Hindlimb muscle (tissue), 1 donor: ENCODE results near the gene TMEM95. TPM values are rescaled to one million over a fixed set of nuclear protein-coding genes. Genes with fewer than 3 reads are reported as not detected.
"Not testable (repeated sequence)": the region's sequence is repeated elsewhere in the genome, so short reads cannot be mapped to it uniquely, and the experiment has no call there.

Source experiments
- DNase-seq: peaks from one replicate; pipeline ENCODE4 v3.0.0-alpha.2; 2013
- polyA plus RNA-seq: library from polyadenylated mRNA; unstranded; fragments of 120-200 nt; gene quantifications from one replicate; pipeline ENCODE4 v1.2.1, GENCODE V29; 2013; ENCODE audit not compliant: insufficient read length

TMEM95 gene
- polyA plus RNA-seq, 1 donor = not detected

- DNase-seq = no peak
These were observed 7.1 kb upstream of the TMEM95 start for GRCh38 chr17:7347630-7348477.

- DNase-seq = no peak
These were observed 6.3 kb upstream of the TMEM95 start for GRCh38 chr17:7348478-7349242.

- DNase-seq = peak; percentile 79
These were observed 3.1 kb upstream of the TMEM95 start, which contains the start of gene KCTD11 for GRCh38 chr17:7351665-7352502. KCTD11 (plus strand) TSS chr17:7352162.

GRCh38 chr17:7352503-7352889 lies 2.5 kb upstream of the TMEM95 start:
- no peak for DNase-seq

- DNase-seq = no peak
These were observed 1.9 kb upstream of the TMEM95 start for GRCh38 chr17:7352910-7353635.

GRCh38 chr17:7354262-7354843 lies 603 bp upstream of the TMEM95 start:
- DNase-seq = no peak

- no peak for DNase-seq
These were observed 617 bp downstream of the TMEM95 start for GRCh38 chr17:7355573-7355972.

GRCh38 chr17:7356072-7356549 lies 1.2 kb downstream of the TMEM95 start:
- no peak for DNase-seq

GRCh38 chr17:7356756-7357155 lies 1.8 kb downstream of the TMEM95 start:
- no peak for DNase-seq

GRCh38 chr17:7357381-7357780 lies 2.4 kb downstream of the TMEM95 start:
- no peak for DNase-seq

- no peak for DNase-seq
These were observed 7.0 kb downstream of the TMEM95 start for GRCh38 chr17:7361906-7362305.

GRCh38 chr17:7363311-7363710 lies 8.4 kb downstream of the TMEM95 start:
- DNase-seq = no peak

GRCh38 chr17:7365963-7366362 lies 11.0 kb downstream of the TMEM95 start:
- not testable (repeated sequence) for DNase-seq

- no peak for DNase-seq
These were observed 12.1 kb downstream of the TMEM95 start for GRCh38 chr17:7367083-7367482.

GRCh38 chr17:7367918-7368598 lies 13.1 kb downstream of the TMEM95 start:
- no peak for DNase-seq

- not testable (repeated sequence) for DNase-seq
These were observed 13.6 kb downstream of the TMEM95 start for GRCh38 chr17:7368599-7368994.

- DNase-seq = no peak
These were observed 14.9 kb downstream of the TMEM95 start for GRCh38 chr17:7369825-7370224.

- DNase-seq = no peak
These were observed 15.9 kb downstream of the TMEM95 start for GRCh38 chr17:7370853-7371252.

- DNase-seq = no peak
These were observed 19.4 kb downstream of the TMEM95 start for GRCh38 chr17:7374353-7374752.

GRCh38 chr17:7379134-7379533 lies 24.2 kb downstream of the TMEM95 start:
- DNase-seq = no peak

- no peak for DNase-seq
These were observed 25.4 kb downstream of the TMEM95 start for GRCh38 chr17:7380321-7380720.
